ENCODE results near the gene CFAP157.

The CFAP157 gene

DNA sequence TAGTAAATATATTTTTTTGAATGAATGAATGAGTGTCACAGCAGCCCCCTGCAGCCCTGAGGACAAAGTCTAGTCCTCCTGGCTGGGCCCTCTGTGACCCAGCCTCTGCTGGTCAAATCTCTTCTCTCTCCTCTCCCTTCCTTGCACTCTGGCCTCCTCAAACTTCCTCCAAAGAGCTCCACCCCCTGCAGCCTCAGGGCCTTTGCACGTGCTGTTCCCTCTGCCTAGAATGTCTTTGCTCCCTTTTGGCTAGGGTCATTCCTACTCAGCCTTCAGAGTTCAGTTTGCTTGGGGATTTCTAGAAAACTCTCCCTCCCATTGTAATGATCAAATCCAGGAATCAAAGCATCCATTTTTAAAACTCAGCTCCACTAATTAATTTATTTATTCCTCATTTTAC is 58.6 kb downstream of the CFAP157 start:
- DNase-seq = no peak
